SU-DHL-6 (cell line): ENCODE measurements around the gene DNAJB14.

Experiments
- EZH2phosphoT487 ChIP-seq: fragments of 200-600 bp; sonication (generic), shearing (Covaris generic); conservative IDR thresholded peaks from 2 replicates; pipeline ENCODE4 v1.6.1; 2018; ENCODE audit warnings: mild to moderate bottlenecking, antibody characterized with exemption, low read length, moderate library complexity, mixed read lengths
- TF ChIP-seq, protein P1 (sequence below): fragments of 200-600 bp; sonication (generic); IDR thresholded peaks from one replicate; pipeline ENCODE4 v1.5.1; 2017; ENCODE audit warnings: antibody characterized with exemption, mild to moderate bottlenecking, low read length, moderate library complexity; ENCODE audit not compliant: insufficient read depth, poor library complexity, severe bottlenecking

DNA sequence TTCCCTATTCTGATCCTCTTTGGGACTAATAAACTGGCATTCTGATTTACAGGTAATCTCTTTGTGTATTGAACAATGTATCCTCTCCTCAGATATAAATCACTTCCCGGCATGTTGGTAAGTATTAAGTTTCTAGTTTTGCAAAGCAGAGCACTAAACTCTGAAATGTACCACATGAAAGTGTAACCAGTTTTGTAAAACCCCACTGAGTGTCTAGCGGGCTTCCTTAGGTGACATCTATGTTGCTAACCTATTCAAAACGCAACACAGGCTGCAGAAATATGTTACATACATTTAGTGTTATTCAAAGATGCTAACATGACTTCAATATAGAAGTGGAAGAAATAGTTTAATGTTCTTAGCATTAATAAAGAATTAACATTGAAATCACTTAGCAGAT lies 25.2 kb downstream of the DNAJB14 start:
- TF ChIP-seq, protein P1, sequence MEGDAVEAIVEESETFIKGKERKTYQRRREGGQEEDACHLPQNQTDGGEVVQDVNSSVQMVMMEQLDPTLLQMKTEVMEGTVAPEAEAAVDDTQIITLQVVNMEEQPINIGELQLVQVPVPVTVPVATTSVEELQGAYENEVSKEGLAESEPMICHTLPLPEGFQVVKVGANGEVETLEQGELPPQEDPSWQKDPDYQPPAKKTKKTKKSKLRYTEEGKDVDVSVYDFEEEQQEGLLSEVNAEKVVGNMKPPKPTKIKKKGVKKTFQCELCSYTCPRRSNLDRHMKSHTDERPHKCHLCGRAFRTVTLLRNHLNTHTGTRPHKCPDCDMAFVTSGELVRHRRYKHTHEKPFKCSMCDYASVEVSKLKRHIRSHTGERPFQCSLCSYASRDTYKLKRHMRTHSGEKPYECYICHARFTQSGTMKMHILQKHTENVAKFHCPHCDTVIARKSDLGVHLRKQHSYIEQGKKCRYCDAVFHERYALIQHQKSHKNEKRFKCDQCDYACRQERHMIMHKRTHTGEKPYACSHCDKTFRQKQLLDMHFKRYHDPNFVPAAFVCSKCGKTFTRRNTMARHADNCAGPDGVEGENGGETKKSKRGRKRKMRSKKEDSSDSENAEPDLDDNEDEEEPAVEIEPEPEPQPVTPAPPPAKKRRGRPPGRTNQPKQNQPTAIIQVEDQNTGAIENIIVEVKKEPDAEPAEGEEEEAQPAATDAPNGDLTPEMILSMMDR, result no peak
- no peak for TF ChIP-seq EZH2phosphoT487
